ENCODE data around the gene ITPK1. TPM values are rescaled to one million over a fixed set of nuclear protein-coding genes. Genes with fewer than 3 reads are reported as not detected.

The ITPK1 gene
- total RNA-seq, 4 donors from 2014 or later: 108 to 221 (median 138) TPM

- 96% methylated on average over 9 of the region's 10 CpGs for WGBS
- intact Hi-C loops (cut with DNase I): no loop called here
- Histone ChIP-seq H3K9me3 (no peaks in the 10 kb centered on the region), H3K27ac (replicated peaks in 1 of 4) (no peak overlapping the region), H3K36me3 (no peaks in the 10 kb centered on the region), H3K4me3 (no peak overlapping the region), H3K27me3 (no peaks in the 10 kb centered on the region), H3K4me1 (peaks cover 64 to 93% (median 86%) of the 10 kb centered on the region in 4 donors)
- DNase-seq (ENCODE audit: extremely low spot score): no peak
- TF ChIP-seq POLR2AphosphoS5 (IDR thresholded peaks at IDR 0.05) (no peak), EP300 (IDR thresholded peaks at IDR 0.05) (no peak), CTCF (IDR thresholded peaks at IDR 0.05) (no peak), POLR2A (IDR thresholded peaks at IDR 0.05; ENCODE audit: low read depth) (no peak)
Observed at GRCh38 chr14:93102141-93102540, 13.6 kb downstream of the ITPK1 start.

GRCh38 chr14:93101181-93101580 lies 14.5 kb downstream of the ITPK1 start:
- WGBS: 95% methylated on average over 5 of the region's 6 CpGs
- Histone ChIP-seq H3K4me3 (no peak overlapping the region), H3K36me3 (no peaks in the 10 kb centered on the region), H3K27ac (replicated peaks in 1 of 4) (no peak overlapping the region), H3K27me3 (no peaks in the 10 kb centered on the region), H3K9me3 (no peaks in the 10 kb centered on the region), H3K4me1 (peaks cover 65 to 93% (median 86%) of the 10 kb centered on the region in 4 donors)
- no peak for DNase-seq (ENCODE audit: extremely low spot score)
- intact Hi-C loops (cut with DNase I): no loop called here
- TF ChIP-seq POLR2A (IDR thresholded peaks at IDR 0.05; ENCODE audit: low read depth) (no peak), POLR2AphosphoS5 (IDR thresholded peaks at IDR 0.05) (no peak), CTCF (IDR thresholded peaks at IDR 0.05) (no peak), EP300 (IDR thresholded peaks at IDR 0.05) (no peak)

GRCh38 chr14:93100570-93100969 lies 15.2 kb downstream of the ITPK1 start:
- no peaks in the 10 kb centered on the region for H3K27me3 ChIP-seq
- peaks cover 63 to 91% (median 84%) of the 10 kb centered on the region in 4 donors for H3K4me1 ChIP-seq
- 91% methylated on average over 5 of the region's 7 CpGs for WGBS
- H3K9me3 ChIP-seq: no peaks in the 10 kb centered on the region
- no peak for DNase-seq (ENCODE audit: extremely low spot score)
- no peak overlapping the region for H3K4me3 ChIP-seq
- no peak for TF ChIP-seq POLR2A (IDR thresholded peaks at IDR 0.05; ENCODE audit: low read depth)
- TF ChIP-seq EP300 (IDR thresholded peaks at IDR 0.05): no peak
- TF ChIP-seq CTCF (IDR thresholded peaks at IDR 0.05): no peak
- TF ChIP-seq POLR2AphosphoS5 (IDR thresholded peaks at IDR 0.05): no peak
- H3K27ac ChIP-seq (replicated peaks in 1 of 4): peak overlapping the region in 1 of 4 donors; percentile 57
- intact Hi-C loops (cut with DNase I): no loop called here
- H3K36me3 ChIP-seq: no peaks in the 10 kb centered on the region

- Histone ChIP-seq H3K4me1 (peaks cover 64 to 91% (median 84%) of the 10 kb centered on the region in 4 donors), H3K36me3 (no peaks in the 10 kb centered on the region), H3K27ac (replicated peaks in 1 of 4) (peak overlapping the region in 1 of 4 donors; percentile 57), H3K9me3 (no peaks in the 10 kb centered on the region), H3K27me3 (no peaks in the 10 kb centered on the region), H3K4me3 (no peak overlapping the region)
- no peak for DNase-seq (ENCODE audit: extremely low spot score)
- TF ChIP-seq POLR2AphosphoS5 (IDR thresholded peaks at IDR 0.05): no peak
- intact Hi-C loops (cut with DNase I): no loop called here
- WGBS: 97% methylated on average over 3 of the region's 3 CpGs
Observed at GRCh38 chr14:93100100-93100499, 15.6 kb downstream of the ITPK1 start.

GRCh38 chr14:93099643-93100042 lies 16.1 kb downstream of the ITPK1 start:
- 74% methylated on average over 6 of the region's 9 CpGs for WGBS
- H3K4me1 ChIP-seq: peaks cover 64 to 91% (median 84%) of the 10 kb centered on the region in 4 donors
- no peaks in the 10 kb centered on the region for H3K27me3 ChIP-seq
- intact Hi-C loops (cut with DNase I): no loop called here
- no peak for TF ChIP-seq EP300 (IDR thresholded peaks at IDR 0.05)
- no peak for TF ChIP-seq CTCF (IDR thresholded peaks at IDR 0.05)
- no peak for TF ChIP-seq POLR2AphosphoS5 (IDR thresholded peaks at IDR 0.05)
- TF ChIP-seq POLR2A (IDR thresholded peaks at IDR 0.05; ENCODE audit: low read depth): no peak
- peak overlapping the region; percentile 24 to 57 (median 41) for H3K27ac ChIP-seq (replicated peaks in 1 of 4)
- DNase-seq (ENCODE audit: extremely low spot score): no peak
- no peak overlapping the region for H3K4me3 ChIP-seq
- H3K36me3 ChIP-seq: no peaks in the 10 kb centered on the region
- no peaks in the 10 kb centered on the region for H3K9me3 ChIP-seq

Measured in esophagus muscularis mucosa (tissue), 4 donors.